IMR-90 (cell line): ENCODE results near the gene FPR2. TPM values are rescaled to one million over a fixed set of nuclear protein-coding genes. Genes with fewer than 3 reads are reported as not detected.

Source experiments
- ATAC-seq: fragments of 200-7000 bp; cut with Tn5 transposase; 2 replicates; pipeline ENCODE4 v1.9.1; 2020; ENCODE audit warnings: low read depth, mild to moderate bottlenecking, moderate library complexity
- BruUV-seq: library from RNA; stranded (reverse); fragments of 400-500 nt; replicated peaks from 2 replicates; lab custom pipeline; 2021; lab: Mats Ljungman, UMichigan
- CTCF ChIA-PET: fragments of 300-600 bp; formaldehyde crosslinking; extraction: SDS; loops from one replicate; lab custom pipeline; 2021; ENCODE audit warnings: antibody characterized with exemption; lab: Yijun Ruan, JAX
- POLR2A ChIA-PET: fragments of 300-600 bp; sonication (Branson Sonifier 250); formaldehyde crosslinking; loops from one replicate; lab custom pipeline; 2022; ENCODE audit warnings: antibody characterized with exemption; ENCODE audit not compliant: unreplicated experiment; lab: Charles Lee
- DNase-seq: peaks from one replicate; pipeline ENCODE4 v3.0.0; 2013
- H2AFZ ChIP-seq: replicated peaks from 2 replicates; pipeline ENCODE3; 2013; ENCODE audit warnings: low read length, mild to moderate bottlenecking; ENCODE audit not compliant: poor library complexity
- H2AK5ac ChIP-seq: 2 replicates; pipeline ENCODE4 v1.6.1; 2013; ENCODE audit warnings: low read depth, low read length, inconsistent platforms
- H2AK9ac ChIP-seq: replicated peaks from 2 replicates; pipeline ENCODE3; 2013; ENCODE audit warnings: mild to moderate bottlenecking, low read depth, low read length, moderate library complexity; ENCODE audit not compliant: poor library complexity
- H2BK120ac ChIP-seq: 2 replicates; pipeline ENCODE4 v1.6.1; 2013; ENCODE audit warnings: low read depth, low read length, inconsistent platforms
- H2BK15ac ChIP-seq: 3 replicates; pipeline ENCODE4 v1.6.1; 2013; ENCODE audit warnings: low read depth, low read length, inconsistent platforms
- H2BK20ac ChIP-seq: 2 replicates; pipeline ENCODE4 v1.6.1; 2013; ENCODE audit warnings: low read depth, mild to moderate bottlenecking, inconsistent platforms, low read length, moderate library complexity
- H2BK5ac ChIP-seq: 2 replicates; pipeline ENCODE4 v1.6.1; 2013; ENCODE audit warnings: mild to moderate bottlenecking, low read depth, low read length, inconsistent platforms; ENCODE audit not compliant: poor library complexity, severe bottlenecking
- H3K14ac ChIP-seq: replicated peaks from 2 replicates; pipeline ENCODE4 v1.6.1; 2013; ENCODE audit warnings: low read depth, low read length, inconsistent platforms
- H3K18ac ChIP-seq: 2 replicates; pipeline ENCODE4 v1.6.1; 2013; ENCODE audit warnings: low read depth, low read length, control low read depth
- H3K23ac ChIP-seq: 2 replicates; pipeline ENCODE4 v1.6.1; 2013; ENCODE audit warnings: low read depth, low read length, inconsistent platforms
- H3K27ac ChIP-seq: 2 replicates; pipeline ENCODE4 v1.5.1; 2013; ENCODE audit warnings: mild to moderate bottlenecking, control low read depth, low read length; ENCODE audit not compliant: insufficient read depth
- H3K27me3 ChIP-seq: 2 replicates; pipeline ENCODE4 v1.6.1; 2013; ENCODE audit warnings: low read length; ENCODE audit not compliant: control insufficient read depth, insufficient read depth
- H3K36me3 ChIP-seq: 2 replicates; pipeline ENCODE4 v1.6.1; 2013; ENCODE audit warnings: low read length, mixed read lengths; ENCODE audit not compliant: control insufficient read depth, insufficient read depth
- H3K4ac ChIP-seq: 2 replicates; pipeline ENCODE4 v1.6.1; 2013; ENCODE audit warnings: low read depth, low read length, inconsistent platforms
- H3K4me1 ChIP-seq: 2 replicates; pipeline ENCODE4 v1.6.1; 2013; ENCODE audit warnings: low read length, mixed read lengths; ENCODE audit not compliant: control insufficient read depth, insufficient read depth
- H3K4me2 ChIP-seq: 2 replicates; pipeline ENCODE4 v1.6.1; 2013; ENCODE audit warnings: low read depth, mild to moderate bottlenecking, control low read depth, low read length, moderate library complexity
- H3K4me3 ChIP-seq: 2 replicates; pipeline ENCODE4 v1.5.1; 2013; ENCODE audit warnings: low read depth, mild to moderate bottlenecking, control low read depth, low read length, moderate library complexity; ENCODE audit not compliant: insufficient read depth
- H3K56ac ChIP-seq: 2 replicates; pipeline ENCODE4 v1.6.1; 2013; ENCODE audit warnings: low read length, inconsistent platforms; ENCODE audit not compliant: insufficient read depth; ENCODE audit errors: extremely low read depth
- H3K79me1 ChIP-seq, 2 experiments: 2 replicates each; pipeline ENCODE4 v1.6.1; 2013; ENCODE audit warnings: low read length in 2 of 2, inconsistent platforms in 1 of 2, low read depth in 1 of 2
- H3K9ac ChIP-seq: 2 replicates; pipeline ENCODE4 v1.6.1; 2013; ENCODE audit warnings: low read depth, low read length, control low read depth
- H3K9me1 ChIP-seq: 2 replicates; pipeline ENCODE4 v1.6.1; 2013; ENCODE audit warnings: low read length, inconsistent platforms; ENCODE audit not compliant: insufficient read depth
- H3K9me3 ChIP-seq: 2 replicates; pipeline ENCODE4 v1.6.1; 2013; ENCODE audit warnings: low read length; ENCODE audit not compliant: control insufficient read depth, insufficient read depth
- H4K20me1 ChIP-seq: 2 replicates; pipeline ENCODE4 v1.6.1; 2013; ENCODE audit warnings: low read length, inconsistent platforms; ENCODE audit not compliant: insufficient read depth
- H4K5ac ChIP-seq: 2 replicates; pipeline ENCODE4 v1.6.1; 2013; ENCODE audit warnings: mild to moderate bottlenecking, low read depth, low read length, control low read depth
- H4K8ac ChIP-seq, 2 experiments: 2 replicates each; pipeline ENCODE4 v1.6.1; 2013; ENCODE audit warnings: low read depth in 2 of 2, low read length in 2 of 2, control low read depth in 1 of 2, inconsistent platforms in 1 of 2
- H4K91ac ChIP-seq: 2 replicates; pipeline ENCODE4 v1.6.1; 2013; ENCODE audit warnings: low read depth, low read length, inconsistent platforms; ENCODE audit not compliant: insufficient read depth
- BHLHE40 ChIP-seq: fragments of 150-350 bp; IDR thresholded peaks from 2 replicates; pipeline ENCODE4 v1.6.1; 2016; ENCODE audit warnings: mild to moderate bottlenecking, low read depth, low read length
- CEBPB ChIP-seq: IDR thresholded peaks from 2 replicates; pipeline ENCODE4 v1.6.1; 2012; ENCODE audit warnings: low read depth, low read length, improper control_type of control experiment
- CHD1 ChIP-seq: IDR thresholded peaks from 2 replicates; pipeline ENCODE4 v1.6.1; 2012; ENCODE audit warnings: low read depth, low read length, improper control_type of control experiment
- ELK1 ChIP-seq: fragments of 150-350 bp; IDR thresholded peaks from 2 replicates; pipeline ENCODE4 v1.6.1; 2016; ENCODE audit warnings: low read depth, mild to moderate bottlenecking, low read length, moderate library complexity, borderline replicate concordance
- FOS ChIP-seq: fragments of 150-350 bp; IDR thresholded peaks from 2 replicates; pipeline ENCODE4 v1.6.1; 2016; ENCODE audit warnings: low read depth, low read length
- MAFK ChIP-seq: IDR thresholded peaks from 2 replicates; pipeline ENCODE4 v1.6.1; 2012; ENCODE audit warnings: low read depth, low read length, improper control_type of control experiment
- MAZ ChIP-seq: IDR thresholded peaks from 2 replicates; pipeline ENCODE4 v1.6.1; 2012; ENCODE audit warnings: low read depth, mild to moderate bottlenecking, low read length, improper control_type of control experiment, moderate library complexity, borderline replicate concordance
- MXI1 ChIP-seq: IDR thresholded peaks from 2 replicates; pipeline ENCODE4 v1.6.1; 2012; ENCODE audit warnings: low read depth, mild to moderate bottlenecking, low read length, moderate library complexity, borderline replicate concordance
- NFE2L2 ChIP-seq: fragments of 150-350 bp; IDR thresholded peaks from 2 replicates; pipeline ENCODE4 v1.6.1; 2016; ENCODE audit warnings: low read depth, mild to moderate bottlenecking, low read length
- POLR2A ChIP-seq: IDR thresholded peaks from 2 replicates; pipeline ENCODE4 v1.6.1; 2012; ENCODE audit warnings: mild to moderate bottlenecking, low read depth, low read length
- RAD21 ChIP-seq: IDR thresholded peaks from 2 replicates; pipeline ENCODE4 v1.6.1; 2012; ENCODE audit warnings: low read length, improper control_type of control experiment
- RCOR1 ChIP-seq: IDR thresholded peaks from 2 replicates; pipeline ENCODE4 v1.6.1; 2012; ENCODE audit warnings: mild to moderate bottlenecking, low read length, improper control_type of control experiment; ENCODE audit not compliant: insufficient replicate concordance
- RFX5 ChIP-seq: IDR thresholded peaks from 2 replicates; pipeline ENCODE4 v1.8.0; 2012; ENCODE audit warnings: low read depth, mild to moderate bottlenecking, low read length, moderate library complexity
- SMC3 ChIP-seq: fragments of 150-350 bp; IDR thresholded peaks from 2 replicates; pipeline ENCODE4 v1.6.1; 2016; ENCODE audit warnings: low read depth, mild to moderate bottlenecking, antibody characterized with exemption, low read length, moderate library complexity
- WGBS, 2 experiments: methylation state at CpG; one replicate each; pipeline versions ENCODE4 v1.1.5 to v1.1.7; 2013; ENCODE audit warnings: missing lambda C conversion rate in 2 of 2; ENCODE audit not compliant: insufficient read length in 1 of 2; ENCODE audit errors: extremely low coverage in 2 of 2; 5-methylcytosine and 5-hydroxymethylcytosine counted together
- dilution Hi-C: fragments of 300-500 bp; cut with HindIII; formaldehyde crosslinking; loops from one replicate; pipeline ENCODE4 v1.14.3; 2018; ENCODE audit warnings: low sequenced_read_pairs; ENCODE audit not compliant: unreplicated experiment
- in situ Hi-C: fragments of 300-500 bp; cut with MboI; formaldehyde crosslinking; loops from 3 replicates; pipeline ENCODE4 v1.14.3; 2019; ENCODE audit warnings: low sequenced_read_pairs, inconsistent platforms, mixed read lengths
- intact Hi-C: fragments of 100-400 bp; cut with micrococcal nuclease; formaldehyde crosslinking; loops from 2 replicates; pipeline ENCODE4 v1.10.0; 2022
- polyA plus RNA-seq, 3 experiments: library from polyadenylated mRNA; depleted of rRNA; stranded (reverse); fragments of >200 nt; gene quantifications; 2 replicates each; pipeline ENCODE4 v1.2.3, GENCODE V29; 2012; ENCODE audit warnings: low replicate concordance in 1 of 3
- total RNA-seq: library from RNA; depleted of rRNA; stranded (reverse); fragments of >200 nt; gene quantifications from 2 replicates; pipeline ENCODE4 v1.2.3, GENCODE V29; 2012
- TF ChIP-seq, protein P1 (sequence below): conservative IDR thresholded peaks from 2 replicates; pipeline ENCODE4 v1.5.1; 2012; ENCODE audit warnings: mild to moderate bottlenecking, low read depth, low read length, improper control_type of control experiment
- TF ChIP-seq, protein P2 (sequence below): fragments of 150-350 bp; IDR thresholded peaks from 2 replicates; pipeline ENCODE4 v1.6.1; 2017; ENCODE audit warnings: mild to moderate bottlenecking, antibody characterized with exemption, low read length, low read depth

FPR2 gene
- total and polyA plus RNA-seq, 2 of the 4 experiments (the other 2 are of a cell fraction), result not detected

DNA sequence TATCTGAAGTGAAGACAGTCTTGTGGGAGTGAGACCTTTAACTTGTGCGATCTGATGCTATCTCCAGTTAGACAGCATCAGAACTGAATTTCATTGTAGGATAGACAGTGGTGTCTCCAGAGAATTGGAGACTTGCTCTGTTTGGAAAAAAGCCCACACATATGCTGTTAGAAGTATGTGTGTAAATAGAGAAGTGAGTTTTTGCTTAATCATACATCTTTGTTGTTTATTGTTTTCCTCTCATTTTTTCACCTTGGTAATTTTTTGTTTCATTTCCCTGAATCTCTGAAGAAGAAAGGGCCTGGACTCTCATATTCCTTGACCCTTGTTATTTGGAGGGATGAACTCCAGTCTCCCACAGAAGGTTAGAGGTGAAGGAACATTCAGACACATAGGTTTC lies 55.7 kb downstream of the FPR2 start:
- dilution Hi-C loops (no loop called here), in situ Hi-C loops (no loop called here)

More for the DNA sequence above, 55.7 kb downstream of the FPR2 start:
- H3K79me1 ChIP-seq, result no peaks in the 10 kb centered on the region
- H2BK5ac ChIP-seq, result no peak overlapping the region
- no peaks in the 10 kb centered on the region for H3K9me1 ChIP-seq
- no peak for ATAC-seq
- TF ChIP-seq, protein P1, sequence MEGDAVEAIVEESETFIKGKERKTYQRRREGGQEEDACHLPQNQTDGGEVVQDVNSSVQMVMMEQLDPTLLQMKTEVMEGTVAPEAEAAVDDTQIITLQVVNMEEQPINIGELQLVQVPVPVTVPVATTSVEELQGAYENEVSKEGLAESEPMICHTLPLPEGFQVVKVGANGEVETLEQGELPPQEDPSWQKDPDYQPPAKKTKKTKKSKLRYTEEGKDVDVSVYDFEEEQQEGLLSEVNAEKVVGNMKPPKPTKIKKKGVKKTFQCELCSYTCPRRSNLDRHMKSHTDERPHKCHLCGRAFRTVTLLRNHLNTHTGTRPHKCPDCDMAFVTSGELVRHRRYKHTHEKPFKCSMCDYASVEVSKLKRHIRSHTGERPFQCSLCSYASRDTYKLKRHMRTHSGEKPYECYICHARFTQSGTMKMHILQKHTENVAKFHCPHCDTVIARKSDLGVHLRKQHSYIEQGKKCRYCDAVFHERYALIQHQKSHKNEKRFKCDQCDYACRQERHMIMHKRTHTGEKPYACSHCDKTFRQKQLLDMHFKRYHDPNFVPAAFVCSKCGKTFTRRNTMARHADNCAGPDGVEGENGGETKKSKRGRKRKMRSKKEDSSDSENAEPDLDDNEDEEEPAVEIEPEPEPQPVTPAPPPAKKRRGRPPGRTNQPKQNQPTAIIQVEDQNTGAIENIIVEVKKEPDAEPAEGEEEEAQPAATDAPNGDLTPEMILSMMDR, result no peak
- TF ChIP-seq POLR2A (no peak), RCOR1 (no peak), SMC3 (no peak), NFE2L2 (no peak), BHLHE40 (no peak), MAFK (no peak), CHD1 (no peak), MXI1 (no peak), CEBPB (no peak), ELK1 (no peak), RFX5 (no peak), RAD21 (no peak), MAZ (no peak), FOS (no peak)
- TF ChIP-seq, protein P2, sequence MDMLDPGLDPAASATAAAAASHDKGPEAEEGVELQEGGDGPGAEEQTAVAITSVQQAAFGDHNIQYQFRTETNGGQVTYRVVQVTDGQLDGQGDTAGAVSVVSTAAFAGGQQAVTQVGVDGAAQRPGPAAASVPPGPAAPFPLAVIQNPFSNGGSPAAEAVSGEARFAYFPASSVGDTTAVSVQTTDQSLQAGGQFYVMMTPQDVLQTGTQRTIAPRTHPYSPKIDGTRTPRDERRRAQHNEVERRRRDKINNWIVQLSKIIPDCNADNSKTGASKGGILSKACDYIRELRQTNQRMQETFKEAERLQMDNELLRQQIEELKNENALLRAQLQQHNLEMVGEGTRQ, result no peak
- H3K56ac ChIP-seq, result no peak overlapping the region
- no peak overlapping the region for H4K8ac ChIP-seq
- H2BK20ac ChIP-seq, result no peak overlapping the region
- no peaks in the 10 kb centered on the region for H3K27me3 ChIP-seq
- H4K5ac ChIP-seq, result no peak overlapping the region
- H3K4me1 ChIP-seq, result no peaks in the 10 kb centered on the region
- no peak overlapping the region for H3K14ac ChIP-seq
- H3K9ac ChIP-seq, result no peak overlapping the region
- ChIA-PET CTCF (no interaction called here), POLR2A (no interaction called here)
- H3K4me2 ChIP-seq, result no peak overlapping the region
- intact Hi-C loops, result no loop called here
- H3K23ac ChIP-seq, result no peak overlapping the region
- no peak overlapping the region for H2BK15ac ChIP-seq
- no peak overlapping the region for H3K18ac ChIP-seq
- no peak overlapping the region for H3K4me3 ChIP-seq
- no peak overlapping the region for H3K27ac ChIP-seq
- H4K91ac ChIP-seq, result no peak overlapping the region
- BruUV-seq, result no TSS peak
- no peak overlapping the region for H2AFZ ChIP-seq
- WGBS, 2 experiments, result no CpG with 5 or more reads among the region's 1 CpG
- no peaks in the 10 kb centered on the region for H4K20me1 ChIP-seq
- peaks cover 7% of the 10 kb centered on the region for H3K9me3 ChIP-seq
- H2AK9ac ChIP-seq, result no peak overlapping the region
- no peak overlapping the region for H3K4ac ChIP-seq
- DNase-seq, result no peak
- no peaks in the 10 kb centered on the region for H3K36me3 ChIP-seq
- H2BK120ac ChIP-seq, result no peak overlapping the region
- no peak overlapping the region for H2AK5ac ChIP-seq
